Karpas-422 (cell line): ENCODE results near the gene TRIM31. TPM values are rescaled to one million over a fixed set of nuclear protein-coding genes. Genes with fewer than 3 reads are reported as not detected.

Experiments
- DNase-seq: peaks from one replicate; pipeline ENCODE4 v3.0.0-alpha.2; 2015
- H2AFZ ChIP-seq: fragments of 200-600 bp; sonication (generic); 2 replicates; pipeline ENCODE4 v1.6.1; 2014; ENCODE audit warnings: antibody characterized with exemption, low read length, mixed read lengths
- H3K27ac ChIP-seq: fragments of 200-600 bp; sonication (generic); 2 replicates; pipeline ENCODE4 v1.5.1; 2014; ENCODE audit warnings: mild to moderate bottlenecking, low read length, moderate library complexity
- H3K27me3 ChIP-seq: fragments of 200-600 bp; sonication (generic); 2 replicates; pipeline ENCODE4 v1.6.1; 2014; ENCODE audit warnings: low read length, mixed read lengths
- H3K36me3 ChIP-seq: fragments of 200-600 bp; sonication (generic); 2 replicates; pipeline ENCODE4 v1.6.1; 2014; ENCODE audit warnings: low read length, mixed read lengths; ENCODE audit not compliant: insufficient read depth
- H3K4me1 ChIP-seq: fragments of 200-600 bp; sonication (generic); 2 replicates; pipeline ENCODE4 v1.6.1; 2014; ENCODE audit warnings: mild to moderate bottlenecking, low read length, mixed read lengths
- H3K4me2 ChIP-seq: fragments of 200-600 bp; sonication (generic); 2 replicates; pipeline ENCODE4 v1.6.1; 2014; ENCODE audit warnings: low read length, low read depth, mild to moderate bottlenecking; ENCODE audit not compliant: poor library complexity, severe bottlenecking
- H3K4me3 ChIP-seq: fragments of 200-600 bp; sonication (generic); 2 replicates; pipeline ENCODE4 v1.5.1; 2014; ENCODE audit warnings: mild to moderate bottlenecking, antibody characterized with exemption, low read length, mixed read lengths
- H3K79me2 ChIP-seq: fragments of 200-600 bp; sonication (generic); 2 replicates; pipeline ENCODE4 v1.6.1; 2014; ENCODE audit warnings: mild to moderate bottlenecking, low read length, mixed read lengths
- H3K9ac ChIP-seq: fragments of 200-600 bp; sonication (generic); 2 replicates; pipeline ENCODE4 v1.6.0; 2014; ENCODE audit warnings: low read length
- H3K9me2 ChIP-seq: fragments of 200-600 bp; sonication (generic), shearing (Covaris generic); replicated peaks from 2 replicates; pipeline ENCODE4 v1.6.0; 2014; ENCODE audit warnings: mild to moderate bottlenecking, low read length, moderate library complexity; ENCODE audit not compliant: insufficient read depth
- H3K9me3 ChIP-seq: fragments of 300-700, 200-600 bp; sonication (generic); 2 replicates; pipeline ENCODE4 v1.6.1; 2014; ENCODE audit warnings: low read length, mixed read lengths
- H4K20me1 ChIP-seq: fragments of 200-600 bp; sonication (generic); 2 replicates; pipeline ENCODE4 v1.6.1; 2014; ENCODE audit warnings: mild to moderate bottlenecking, antibody characterized with exemption, low read length, low read depth; ENCODE audit not compliant: insufficient read depth
- total RNA-seq: library from RNA; depleted of rRNA; stranded (reverse); fragments of >200 nt; shearing (Covaris generic); gene quantifications from 2 replicates; pipeline ENCODE4 v1.2.3, GENCODE V29; 2014; ENCODE audit warnings: low replicate concordance; rRNA removed

Gene TRIM31
- not detected in 2 replicates for total RNA-seq

GRCh38 chr6:30113003-30113759, at the start of gene TRIM31:
TRIM31 (minus strand) TSS chr6:30113090; CDS start chr6:30112805, 285 bp downstream.
- Histone ChIP-seq H3K27ac (no peak within 1 kb of the TSS), H3K4me1 (0 out of 2 replicates have a peak, but pooled peaks cover 4% of the 10 kb centered on the region), H3K79me2 (no peaks in the 10 kb centered on the region), H3K4me2 (no peak within 1 kb of the TSS), H3K27me3 (no peaks in the 10 kb centered on the region), H3K36me3 (no peaks in the 10 kb centered on the region), H3K4me3 (no peak within 1 kb of the TSS), H3K9me3 (no peaks in the 10 kb centered on the region), H2AFZ (no peak within 1 kb of the TSS), H3K9ac (no peak within 1 kb of the TSS), H4K20me1 (no peaks in the 10 kb centered on the region), H3K9me2 (no peaks in the 10 kb centered on the region)
- no peak for DNase-seq

GRCh38 chr6:30162265-30163089, 49.6 kb upstream of the TRIM31 start:
- H2AFZ ChIP-seq = no peak overlapping the region
- no peak overlapping the region for H3K27ac ChIP-seq
- no peak overlapping the region for H3K4me2 ChIP-seq

GRCh38 chr6:30160785-30161531, 48.1 kb upstream of the TRIM31 start, which contains the start of gene TRIM10:
TRIM10 (minus strand) TSS chr6:30161211; CDS start chr6:30160858, 353 bp downstream.
- H3K4me1 ChIP-seq = no peaks in the 10 kb centered on the region
- H3K9me3 ChIP-seq = no peaks in the 10 kb centered on the region
- no peak for DNase-seq
- H3K27me3 ChIP-seq = no peaks in the 10 kb centered on the region
- H3K79me2 ChIP-seq = no peaks in the 10 kb centered on the region
- H3K4me2 ChIP-seq = no peak within 1 kb of the TSS
- H3K36me3 ChIP-seq = no peaks in the 10 kb centered on the region
- no peak within 1 kb of the TSS for H3K9ac ChIP-seq
- H3K27ac ChIP-seq = no peak within 1 kb of the TSS
- H4K20me1 ChIP-seq = no peaks in the 10 kb centered on the region
- no peak within 1 kb of the TSS for H2AFZ ChIP-seq
- no peak within 1 kb of the TSS for H3K4me3 ChIP-seq
- no peaks in the 10 kb centered on the region for H3K9me2 ChIP-seq

More at GRCh38 chr6:30162265-30163089, 49.6 kb upstream of the TRIM31 start:
- no peaks in the 10 kb centered on the region for H3K9me2 ChIP-seq
- H3K4me1 ChIP-seq = no peaks in the 10 kb centered on the region
- H3K27me3 ChIP-seq = no peaks in the 10 kb centered on the region
- no peak overlapping the region for H3K4me3 ChIP-seq
- DNase-seq = no peak
- no peaks in the 10 kb centered on the region for H4K20me1 ChIP-seq
- no peaks in the 10 kb centered on the region for H3K79me2 ChIP-seq
- no peaks in the 10 kb centered on the region for H3K36me3 ChIP-seq
- no peaks in the 10 kb centered on the region for H3K9me3 ChIP-seq
- no peak overlapping the region for H3K9ac ChIP-seq

- H3K4me1 ChIP-seq = no peaks in the 10 kb centered on the region
- H2AFZ ChIP-seq = no peak overlapping the region
- H3K79me2 ChIP-seq = no peaks in the 10 kb centered on the region
Measured at GRCh38 chr6:30160008-30160784, 47.3 kb upstream of the TRIM31 start.

GRCh38 chr6:30158475-30159040, 45.7 kb upstream of the TRIM31 start:
- no peaks in the 10 kb centered on the region for H3K27me3 ChIP-seq
- H2AFZ ChIP-seq = no peak overlapping the region
- no peak overlapping the region for H3K9ac ChIP-seq
- H3K9me3 ChIP-seq = no peaks in the 10 kb centered on the region
- no peak for DNase-seq
- no peak overlapping the region for H3K4me3 ChIP-seq
- no peaks in the 10 kb centered on the region for H3K4me1 ChIP-seq
- no peak overlapping the region for H3K27ac ChIP-seq
- H3K9me2 ChIP-seq = no peaks in the 10 kb centered on the region
- H3K79me2 ChIP-seq = no peaks in the 10 kb centered on the region
- H3K36me3 ChIP-seq = no peaks in the 10 kb centered on the region
- no peaks in the 10 kb centered on the region for H4K20me1 ChIP-seq
- no peak overlapping the region for H3K4me2 ChIP-seq

More at GRCh38 chr6:30160008-30160784, 47.3 kb upstream of the TRIM31 start:
- no peaks in the 10 kb centered on the region for H3K9me3 ChIP-seq
- H3K4me2 ChIP-seq = no peak overlapping the region
- no peaks in the 10 kb centered on the region for H3K9me2 ChIP-seq
- H4K20me1 ChIP-seq = no peaks in the 10 kb centered on the region
- H3K27me3 ChIP-seq = no peaks in the 10 kb centered on the region
- H3K36me3 ChIP-seq = no peaks in the 10 kb centered on the region
- H3K9ac ChIP-seq = no peak overlapping the region
- H3K27ac ChIP-seq = no peak overlapping the region
- H3K4me3 ChIP-seq = no peak overlapping the region
- DNase-seq = no peak

- no peak overlapping the region for H3K4me2 ChIP-seq
- no peak for DNase-seq
- no peak overlapping the region for H3K4me3 ChIP-seq
Measured at GRCh38 chr6:30157999-30158398, 45.1 kb upstream of the TRIM31 start.

GRCh38 chr6:30157581-30157980, 44.7 kb upstream of the TRIM31 start:
- no peak overlapping the region for H3K9ac ChIP-seq
- no peaks in the 10 kb centered on the region for H3K4me1 ChIP-seq
- no peaks in the 10 kb centered on the region for H3K9me3 ChIP-seq
- no peak overlapping the region for H2AFZ ChIP-seq
- DNase-seq = no peak
- no peaks in the 10 kb centered on the region for H4K20me1 ChIP-seq
- no peak overlapping the region for H3K4me3 ChIP-seq
- H3K9me2 ChIP-seq = no peaks in the 10 kb centered on the region
- H3K36me3 ChIP-seq = no peaks in the 10 kb centered on the region
- H3K27ac ChIP-seq = no peak overlapping the region
- H3K79me2 ChIP-seq = no peaks in the 10 kb centered on the region
- no peaks in the 10 kb centered on the region for H3K27me3 ChIP-seq
- no peak overlapping the region for H3K4me2 ChIP-seq

More at GRCh38 chr6:30157999-30158398, 45.1 kb upstream of the TRIM31 start:
- Histone ChIP-seq H3K27ac (no peak overlapping the region), H3K27me3 (no peaks in the 10 kb centered on the region), H3K9me2 (no peaks in the 10 kb centered on the region), H3K9me3 (no peaks in the 10 kb centered on the region), H3K9ac (no peak overlapping the region), H3K36me3 (no peaks in the 10 kb centered on the region), H3K79me2 (no peaks in the 10 kb centered on the region), H2AFZ (no peak overlapping the region), H4K20me1 (no peaks in the 10 kb centered on the region), H3K4me1 (no peaks in the 10 kb centered on the region)
